ENCODE data around the gene TYROBP. TPM values are rescaled to one million over a fixed set of nuclear protein-coding genes. Genes with fewer than 3 reads are reported as not detected.

TYROBP gene
- total RNA-seq, 2 experiments from 2014 or later: not detected

DNA sequence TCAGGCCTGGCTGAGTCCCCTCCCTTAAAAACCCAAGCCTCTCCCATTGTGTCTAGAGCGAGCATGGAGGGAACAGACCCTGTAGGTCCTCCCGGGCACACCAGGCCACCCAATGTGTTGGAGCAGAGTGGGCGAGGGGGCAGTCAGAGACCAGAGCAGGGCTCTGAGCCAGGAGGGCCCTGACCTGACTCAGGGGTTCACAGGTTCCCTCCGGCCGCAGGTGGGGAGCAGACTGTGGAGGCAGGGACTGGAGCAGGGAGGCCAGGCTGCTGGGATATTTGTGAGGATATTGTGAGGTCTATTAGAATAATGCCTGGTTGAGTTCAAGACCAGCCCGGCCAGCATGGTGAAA is 1.6 kb upstream of the TYROBP start:
- DNase-seq (no peak), ATAC-seq (no peak)
- no peaks in the 10 kb centered on the region for H3K27me3 Mint-ChIP-seq
- no peaks in the 10 kb centered on the region for H3K9me3 Mint-ChIP-seq (ENCODE audit: low read depth)
- intact Hi-C loops (cut with DNase I, micrococcal nuclease): no loop called here
- POLR2A ChIA-PET: no interaction called here
- no peaks in the 10 kb centered on the region for H3K36me3 Mint-ChIP-seq (ENCODE audit: low read depth)
- H3K27ac Mint-ChIP-seq: no peak overlapping the region
- CTCF ChIA-PET: interaction anchor here (0.6 to 0.9 kb wide), 2 partner anchors 24 to 359 kb away, joined by 3 read pairs; no protein-coding TSS in a partner anchor
- no peak overlapping the region for H3K4me3 Mint-ChIP-seq
- peaks cover 32% of the 10 kb centered on the region for H3K4me1 Mint-ChIP-seq

DNA sequence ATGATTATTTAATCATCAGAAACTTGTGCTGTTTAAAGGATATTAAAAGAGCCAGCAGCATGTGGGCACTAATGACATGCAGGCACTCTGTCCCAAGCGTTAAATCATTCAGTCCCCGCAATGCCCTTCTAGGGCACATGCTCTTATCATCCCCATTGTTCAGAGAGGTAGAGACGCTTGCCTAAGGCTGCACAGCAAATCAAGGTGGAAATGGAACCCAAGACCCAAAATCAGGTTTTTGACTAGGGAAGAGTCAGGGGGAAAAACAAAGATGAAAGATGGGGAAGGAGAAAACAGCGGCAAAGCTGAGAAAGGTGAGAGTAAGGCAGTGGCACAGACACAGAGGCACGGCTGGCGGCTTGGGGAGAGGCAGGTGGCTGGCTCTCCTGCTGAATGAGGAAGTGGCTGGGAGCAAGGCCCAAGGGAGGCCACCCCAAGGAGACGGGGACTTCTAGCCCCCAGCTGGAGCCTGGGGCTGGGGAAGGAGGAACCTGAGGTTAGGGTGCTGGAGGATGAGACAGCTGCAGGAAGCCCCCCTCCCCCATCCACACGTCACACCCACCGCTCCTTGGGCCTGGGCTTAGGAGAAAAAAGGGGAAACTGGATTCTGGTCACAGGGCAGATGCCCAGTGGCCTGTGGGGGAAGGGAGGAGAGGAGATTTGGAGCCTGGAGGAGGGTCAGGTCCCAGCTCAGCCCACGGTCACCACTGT is 1.0 kb upstream of the TYROBP start:
- intact Hi-C loops (cut with DNase I, micrococcal nuclease): no loop called here
- Mint-ChIP-seq H3K27me3 (no peaks in the 10 kb centered on the region), H3K4me3 (no peak overlapping the region), H3K27ac (peak overlapping the region; percentile 18), H3K36me3 (ENCODE audit: low read depth) (no peaks in the 10 kb centered on the region), H3K9me3 (ENCODE audit: low read depth) (no peaks in the 10 kb centered on the region), H3K4me1 (peaks cover 38% of the 10 kb centered on the region)
- ATAC-seq (no peak), DNase-seq (no peak)
- CTCF ChIA-PET: interaction anchor here (0.5 to 0.9 kb wide), 4 partner anchors 22 to 359 kb away, joined by 3 read pairs; no protein-coding TSS in a partner anchor
- POLR2A ChIA-PET: no interaction called here

DNA sequence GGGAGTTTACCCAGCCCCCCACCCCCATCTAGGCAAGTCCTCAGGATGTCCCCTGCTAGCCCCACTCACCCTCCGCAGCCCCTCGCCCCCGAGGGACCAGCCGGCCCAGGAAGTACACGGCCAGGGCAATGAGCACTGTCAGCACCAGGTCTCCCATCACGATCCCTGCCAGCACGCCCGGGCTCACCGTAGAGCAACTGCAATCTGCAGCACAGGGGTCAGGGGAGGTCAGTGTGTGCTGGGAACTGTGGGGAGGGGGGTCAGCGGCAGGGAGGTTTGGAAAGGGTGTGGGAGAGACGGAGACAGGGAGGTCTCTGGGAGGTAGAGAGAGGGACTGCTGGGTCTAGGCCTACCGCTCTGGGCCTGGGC is 734 bp downstream of the TYROBP start:
- DNase-seq: no peak
- ChIA-PET POLR2A (no interaction called here), CTCF (no interaction called here)
- Mint-ChIP-seq H3K9me3 (ENCODE audit: low read depth) (no peaks in the 10 kb centered on the region), H3K27me3 (no peaks in the 10 kb centered on the region), H3K36me3 (ENCODE audit: low read depth) (peaks cover 3% of the 10 kb centered on the region), H3K4me3 (no peak overlapping the region), H3K4me1 (peaks cover 46% of the 10 kb centered on the region), H3K27ac (no peak overlapping the region)
- intact Hi-C loops (cut with DNase I, micrococcal nuclease): no loop called here
- no peak for ATAC-seq

DNA sequence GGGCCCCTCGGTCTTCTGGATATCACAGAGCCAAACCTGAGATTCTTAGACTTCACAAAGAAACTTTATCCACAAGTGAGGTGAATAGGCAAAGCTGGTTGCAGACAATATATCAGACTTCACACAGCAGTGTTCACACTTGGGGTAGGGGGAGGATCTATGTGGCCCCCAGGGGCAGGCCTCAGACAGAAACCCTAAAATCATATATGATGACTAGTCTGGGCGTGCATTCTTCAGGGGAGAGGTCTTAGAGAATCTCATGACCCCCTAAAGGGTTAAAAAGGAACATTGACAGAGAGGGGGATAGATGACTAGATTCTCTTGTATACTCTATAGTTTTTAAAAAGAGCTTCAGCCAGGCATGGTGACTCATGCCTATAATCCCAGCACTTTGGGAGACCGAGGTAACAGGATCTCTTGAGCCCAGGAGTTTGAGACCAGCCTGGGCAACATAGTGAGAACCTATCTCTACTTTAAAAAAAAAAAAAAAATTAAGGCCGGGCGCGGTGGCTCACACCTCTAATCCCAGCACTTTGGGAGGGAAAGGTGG is 2.8 kb downstream of the TYROBP start:
- no peaks in the 10 kb centered on the region for H3K9me3 Mint-ChIP-seq (ENCODE audit: low read depth)
- H3K36me3 Mint-ChIP-seq (ENCODE audit: low read depth): peaks cover 3% of the 10 kb centered on the region
- CTCF ChIA-PET: interaction anchor here (0.6 to 1.1 kb wide), 3 partner anchors 26 to 432 kb away, joined by 3 read pairs; no protein-coding TSS in a partner anchor
- H3K4me1 Mint-ChIP-seq: peaks cover 54% of the 10 kb centered on the region
- DNase-seq (no peak), ATAC-seq (no peak)
- no peak overlapping the region for H3K4me3 Mint-ChIP-seq
- intact Hi-C loops (cut with DNase I, micrococcal nuclease): no loop called here
- H3K27ac Mint-ChIP-seq: peak overlapping the region; percentile 66
- POLR2A ChIA-PET: no interaction called here
- no peaks in the 10 kb centered on the region for H3K27me3 Mint-ChIP-seq

DNA sequence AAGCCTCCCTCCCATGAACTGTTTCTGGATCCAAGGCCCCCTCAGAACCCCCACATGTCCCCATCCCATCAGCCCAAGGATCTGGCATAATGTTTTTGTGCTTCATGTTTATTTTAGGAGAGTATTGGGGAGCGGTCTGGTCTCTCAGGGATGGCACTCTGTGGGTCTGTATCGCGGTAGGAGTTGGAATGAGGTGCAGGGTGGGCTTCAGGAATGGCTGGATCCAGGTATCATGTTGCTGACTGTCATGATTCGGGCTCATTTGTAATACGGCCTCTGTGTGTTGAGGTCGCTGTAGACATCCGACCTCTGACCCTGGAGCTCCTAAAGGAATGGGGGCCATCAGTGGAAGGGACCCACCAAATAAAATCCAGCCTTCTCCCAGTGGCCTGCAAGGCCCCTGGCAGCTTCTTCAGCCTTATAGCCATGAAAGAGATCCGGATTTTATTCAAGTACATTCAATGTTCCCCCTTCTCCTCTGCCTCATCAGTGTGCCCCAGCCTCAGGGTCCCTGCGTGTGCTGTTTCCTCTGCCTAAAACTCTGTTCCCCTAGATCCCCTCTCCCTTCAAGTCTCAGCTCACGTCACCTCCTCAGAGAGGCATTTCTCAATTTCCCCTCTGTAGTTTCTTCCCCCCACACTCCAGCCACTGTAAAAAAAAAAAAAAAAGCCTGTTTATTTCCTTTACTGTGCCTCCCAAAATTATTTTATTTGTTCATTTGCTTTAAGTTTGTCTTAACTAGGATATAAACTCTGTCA is 3.6 kb downstream of the TYROBP start:
- H3K9me3 Mint-ChIP-seq (ENCODE audit: low read depth): no peaks in the 10 kb centered on the region
- ChIA-PET CTCF (interaction anchor here (0.6 to 1.1 kb wide), 2 partner anchors 26 to 34 kb away, joined by 3 read pairs; no protein-coding TSS in a partner anchor), POLR2A (no interaction called here)
- peaks cover 4% of the 10 kb centered on the region for H3K36me3 Mint-ChIP-seq (ENCODE audit: low read depth)
- intact Hi-C loops (cut with DNase I, micrococcal nuclease): no loop called here
- DNase-seq (no peak), ATAC-seq (no peak)
- no peak overlapping the region for H3K4me3 Mint-ChIP-seq
- peak overlapping the region; percentile 66 for H3K27ac Mint-ChIP-seq
- no peaks in the 10 kb centered on the region for H3K27me3 Mint-ChIP-seq
- H3K4me1 Mint-ChIP-seq: peaks cover 51% of the 10 kb centered on the region

DNA sequence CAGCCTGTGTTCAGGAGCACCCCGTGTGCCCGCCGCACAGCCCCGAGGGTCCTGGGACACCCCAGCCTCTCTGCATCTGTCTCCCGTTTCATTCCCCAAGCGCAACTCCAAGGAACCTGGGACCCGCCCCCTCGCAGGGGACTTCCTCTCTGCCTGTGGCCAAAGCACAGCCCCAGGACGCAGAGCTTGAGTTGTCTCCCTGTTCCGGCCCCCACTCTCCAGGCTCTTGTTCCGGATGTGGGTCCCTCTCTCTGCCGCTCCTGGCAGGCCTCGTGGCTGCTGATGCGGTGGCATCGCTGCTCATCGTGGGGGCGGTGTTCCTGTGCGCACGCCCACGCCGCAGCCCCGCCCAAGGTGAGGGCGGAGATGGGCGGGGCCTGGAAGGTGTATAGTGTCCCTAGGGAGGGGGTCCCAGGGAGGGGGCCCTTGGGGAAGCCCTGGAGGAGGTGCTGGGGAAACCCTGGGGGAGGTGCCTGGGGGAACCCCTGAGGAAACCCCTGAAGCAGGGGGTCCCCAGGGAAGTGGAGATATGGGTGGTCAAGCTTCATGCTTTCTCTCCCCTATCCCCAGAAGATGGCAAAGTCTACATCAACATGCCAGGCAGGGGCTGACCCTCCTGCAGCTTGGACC is 4.4 kb downstream of the TYROBP start:
- ChIA-PET CTCF (interaction anchor here (0.6 to 1.2 kb wide), 5 partner anchors 11 to 196 kb away, joined by 3 to 4 read pairs (median 3); no protein-coding TSS in a partner anchor), POLR2A (no interaction called here)
- intact Hi-C loops (cut with DNase I, micrococcal nuclease): no loop called here

DNA sequence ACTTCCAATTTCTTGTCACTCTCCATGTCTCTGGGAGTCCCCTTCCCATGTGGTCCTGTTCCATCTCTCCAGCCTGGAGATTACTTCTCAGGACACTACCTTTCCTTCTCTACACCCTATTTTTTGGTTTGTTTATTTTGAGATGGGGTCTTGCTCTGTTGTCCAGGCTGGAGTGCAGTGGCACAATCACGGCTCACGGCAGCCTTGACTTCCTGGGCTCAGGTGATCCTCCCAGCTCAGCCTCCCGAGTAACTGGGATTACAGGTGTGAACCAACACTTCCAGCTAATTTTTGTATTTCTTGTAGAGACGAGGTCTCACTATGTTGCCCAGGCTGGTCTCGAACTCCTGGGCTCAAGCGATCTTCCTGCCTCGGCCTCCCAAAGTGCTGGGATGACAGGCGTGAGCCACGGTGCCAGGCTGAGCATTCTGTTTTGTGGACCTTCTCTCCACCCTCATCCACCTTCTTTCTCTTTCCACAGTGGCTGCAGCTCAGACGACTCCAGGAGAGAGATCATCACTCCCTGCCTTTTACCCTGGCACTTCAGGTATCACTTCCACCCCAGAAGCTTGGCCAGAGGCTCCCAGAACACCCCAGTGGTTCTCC is 5.1 kb downstream of the TYROBP start:
- POLR2A ChIA-PET: no interaction called here
- DNase-seq (no peak), ATAC-seq (no peak)
- H3K4me3 Mint-ChIP-seq: peak overlapping the region; percentile 75
- peak overlapping the region; percentile 95 for H3K27ac Mint-ChIP-seq
- peaks cover 17% of the 10 kb centered on the region for H3K36me3 Mint-ChIP-seq (ENCODE audit: low read depth)
- no peaks in the 10 kb centered on the region for H3K9me3 Mint-ChIP-seq (ENCODE audit: low read depth)
- no peaks in the 10 kb centered on the region for H3K27me3 Mint-ChIP-seq
- CTCF ChIA-PET: interaction anchor here (0.7 to 1.2 kb wide), 4 partner anchors 10 to 195 kb away, joined by 3 to 4 read pairs (median 4); no protein-coding TSS in a partner anchor
- intact Hi-C loops (cut with DNase I, micrococcal nuclease): no loop called here
- H3K4me1 Mint-ChIP-seq: peaks cover 49% of the 10 kb centered on the region

More for the DNA sequence above, 4.4 kb downstream of the TYROBP start:
- Mint-ChIP-seq H3K36me3 (ENCODE audit: low read depth) (peaks cover 10% of the 10 kb centered on the region), H3K4me3 (peak overlapping the region; percentile 75), H3K27me3 (no peaks in the 10 kb centered on the region), H3K27ac (peak overlapping the region; percentile 95), H3K4me1 (peaks cover 45% of the 10 kb centered on the region), H3K9me3 (ENCODE audit: low read depth) (no peaks in the 10 kb centered on the region)
- ATAC-seq (peak; percentile 54), DNase-seq (peak; percentile 93)

DNA sequence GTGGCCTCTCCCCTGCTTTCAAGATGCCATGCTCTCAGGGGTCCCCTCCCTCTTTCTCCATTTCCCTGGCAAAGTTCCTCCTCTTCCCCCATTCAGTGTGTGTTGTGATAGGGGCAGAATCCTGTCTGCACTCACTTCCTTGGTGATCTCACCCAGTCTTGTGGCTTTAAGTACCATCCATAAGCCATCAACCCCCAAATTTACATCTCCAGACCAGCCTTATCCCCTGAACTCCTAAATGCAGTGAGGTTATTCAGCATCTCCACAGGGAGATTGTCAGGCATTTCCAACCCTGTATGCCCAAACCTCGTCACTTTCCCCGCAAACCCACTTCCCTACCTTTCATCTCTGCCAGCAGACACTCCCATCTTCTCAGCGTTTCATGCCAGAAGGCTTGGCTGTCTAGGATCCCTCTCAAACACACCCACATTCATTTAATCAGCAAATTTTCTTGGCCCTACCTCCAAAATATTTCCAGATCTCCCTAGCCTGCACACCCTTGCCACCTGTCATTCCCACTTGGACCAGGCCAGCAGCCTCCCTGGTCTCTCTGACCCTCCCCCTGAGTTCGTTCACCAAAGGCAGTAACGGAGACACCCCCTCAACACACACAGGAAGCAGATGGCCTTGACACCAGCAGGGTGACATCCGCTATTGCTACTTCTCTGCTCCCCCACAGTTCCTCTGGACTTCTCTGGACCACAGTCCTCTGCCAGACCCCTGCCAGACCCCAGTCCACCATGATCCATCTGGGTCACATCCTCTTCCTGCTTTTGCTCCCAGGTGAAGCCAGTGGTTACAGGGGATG is 6.0 kb downstream of the TYROBP start, which contains the start of gene HCST:
Gene HCST (plus strand): TSS at position 676 of the 808 bp plus-strand sequence. CDS start 65 bp downstream, at position 741.
- peaks cover 26% of the 10 kb centered on the region for H3K36me3 Mint-ChIP-seq (ENCODE audit: low read depth)
- ChIA-PET POLR2A (no interaction called here), CTCF (interaction anchor here (0.6 to 0.8 kb wide), 2 partner anchors 45 to 260 kb away, joined by 3 read pairs; no protein-coding TSS in a partner anchor)
- ATAC-seq: peak; percentile 23
- peaks cover 56% of the 10 kb centered on the region for H3K4me1 Mint-ChIP-seq
- H3K4me3 Mint-ChIP-seq: peak within 1 kb of the TSS; percentile 75
- intact Hi-C loops (cut with DNase I, micrococcal nuclease): no loop called here
- DNase-seq: peak; percentile 56
- H3K27ac Mint-ChIP-seq: peak within 1 kb of the TSS; percentile 95
- H3K27me3 Mint-ChIP-seq: no peaks in the 10 kb centered on the region
- no peaks in the 10 kb centered on the region for H3K9me3 Mint-ChIP-seq (ENCODE audit: low read depth)

DNA sequence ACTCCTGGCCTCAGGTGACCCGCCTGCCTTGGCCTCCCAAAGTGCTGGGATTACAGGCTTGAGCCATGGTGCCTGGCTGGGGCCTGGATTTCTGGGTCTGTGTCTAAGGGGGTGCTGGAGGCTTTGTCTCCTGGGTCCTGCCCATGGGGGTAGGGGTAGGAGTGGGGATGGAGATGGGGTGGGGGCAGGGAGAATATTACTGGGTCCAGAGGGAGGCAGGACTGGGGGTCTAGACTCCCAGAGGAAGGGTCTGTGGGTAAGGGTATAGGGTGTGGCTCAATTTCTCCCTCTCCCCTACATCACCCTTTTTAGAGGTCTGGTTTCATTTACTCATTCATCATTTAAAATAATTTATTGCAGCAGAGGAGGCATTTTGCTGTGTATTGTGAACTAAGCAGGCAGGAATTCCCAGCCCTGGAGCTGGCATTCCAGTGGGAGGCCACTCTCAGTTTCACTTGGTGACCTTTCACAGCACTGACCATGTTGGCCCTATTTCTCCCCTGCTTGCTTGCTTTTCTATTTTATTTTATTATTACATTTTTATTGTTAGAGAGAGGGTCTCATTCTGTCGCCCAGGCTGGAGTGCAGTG is 6.9 kb downstream of the TYROBP start:
- no peak for ATAC-seq
- Mint-ChIP-seq H3K27ac (peak overlapping the region; percentile 95), H3K4me1 (peaks cover 63% of the 10 kb centered on the region), H3K36me3 (ENCODE audit: low read depth) (peaks cover 35% of the 10 kb centered on the region), H3K9me3 (ENCODE audit: low read depth) (no peaks in the 10 kb centered on the region), H3K4me3 (peak overlapping the region; percentile 75), H3K27me3 (no peaks in the 10 kb centered on the region)
- intact Hi-C loops (cut with DNase I, micrococcal nuclease): no loop called here
- CTCF ChIA-PET: interaction anchor here (0.6 to 0.8 kb wide), 3 partner anchors 46 to 259 kb away, joined by 3 to 4 read pairs (median 3); no protein-coding TSS in a partner anchor
- POLR2A ChIA-PET: interaction anchor here (0.8 kb wide), 1 partner anchor 30 kb away, joined by 4 read pairs; no protein-coding TSS in a partner anchor
- DNase-seq: no peak

All from activated CD4-positive, alpha-beta T cell treated with anti-CD3 and anti-CD28 coated beads for 36 hours (primary cell).